GM19351 (cell line): ENCODE data around the gene BHLHE41.
A peak's percentile ranks its signal among the peaks of the same experiment; 100 is the strongest.

Source experiments
- ATAC-seq: cut with Tn5 transposase; IDR thresholded peaks from one replicate; pipeline ENCODE4 v1.9.1; 2021; ENCODE audit warnings: mild to moderate bottlenecking, moderate library complexity; ENCODE audit not compliant: unreplicated experiment

Gene BHLHE41

DNA sequence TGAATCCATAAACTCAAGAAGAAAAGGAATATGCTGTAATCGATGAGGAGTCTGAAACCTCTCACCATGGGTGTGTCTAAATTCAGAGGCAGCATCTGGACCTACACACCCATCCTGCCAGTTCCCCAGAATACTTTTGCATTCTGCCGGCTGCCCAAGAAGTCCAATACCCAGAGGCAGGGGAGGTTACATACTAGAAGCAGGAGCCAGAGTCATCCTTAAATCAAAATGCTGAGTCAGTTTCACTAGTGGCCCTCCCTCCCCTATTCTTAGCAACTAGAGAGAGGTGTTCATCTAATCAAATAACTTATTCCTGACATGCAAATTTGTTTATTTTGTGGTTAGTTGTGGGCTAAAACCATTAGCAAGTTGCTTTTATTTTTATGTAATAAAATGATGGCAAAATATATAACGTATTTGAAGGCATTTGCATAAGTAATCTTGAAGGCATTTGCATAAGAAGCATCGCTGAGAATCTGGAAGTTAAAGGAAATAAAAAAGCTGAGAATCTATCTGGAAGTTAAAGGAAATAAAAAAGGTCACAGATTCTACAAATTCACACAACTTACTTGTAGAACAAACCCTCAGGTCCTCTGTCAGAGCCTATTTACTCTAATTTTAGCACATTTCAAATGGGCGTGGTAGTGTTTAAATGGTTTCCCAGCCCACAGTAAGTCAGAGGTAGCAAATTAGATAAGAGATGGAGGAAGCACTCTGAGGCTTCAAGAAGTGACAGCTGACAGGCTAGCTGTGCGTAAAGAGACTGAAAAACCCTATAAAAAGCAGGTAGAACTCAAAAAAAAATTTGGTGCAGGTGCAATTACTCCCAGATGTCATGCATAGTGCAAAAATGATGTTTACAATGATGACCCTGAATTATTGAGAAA is 7.8 kb downstream of the BHLHE41 start:
- no peak for ATAC-seq

GRCh38 chr12:26114720-26115401 is 10.0 kb downstream of the BHLHE41 start:
- no peak for ATAC-seq

DNA sequence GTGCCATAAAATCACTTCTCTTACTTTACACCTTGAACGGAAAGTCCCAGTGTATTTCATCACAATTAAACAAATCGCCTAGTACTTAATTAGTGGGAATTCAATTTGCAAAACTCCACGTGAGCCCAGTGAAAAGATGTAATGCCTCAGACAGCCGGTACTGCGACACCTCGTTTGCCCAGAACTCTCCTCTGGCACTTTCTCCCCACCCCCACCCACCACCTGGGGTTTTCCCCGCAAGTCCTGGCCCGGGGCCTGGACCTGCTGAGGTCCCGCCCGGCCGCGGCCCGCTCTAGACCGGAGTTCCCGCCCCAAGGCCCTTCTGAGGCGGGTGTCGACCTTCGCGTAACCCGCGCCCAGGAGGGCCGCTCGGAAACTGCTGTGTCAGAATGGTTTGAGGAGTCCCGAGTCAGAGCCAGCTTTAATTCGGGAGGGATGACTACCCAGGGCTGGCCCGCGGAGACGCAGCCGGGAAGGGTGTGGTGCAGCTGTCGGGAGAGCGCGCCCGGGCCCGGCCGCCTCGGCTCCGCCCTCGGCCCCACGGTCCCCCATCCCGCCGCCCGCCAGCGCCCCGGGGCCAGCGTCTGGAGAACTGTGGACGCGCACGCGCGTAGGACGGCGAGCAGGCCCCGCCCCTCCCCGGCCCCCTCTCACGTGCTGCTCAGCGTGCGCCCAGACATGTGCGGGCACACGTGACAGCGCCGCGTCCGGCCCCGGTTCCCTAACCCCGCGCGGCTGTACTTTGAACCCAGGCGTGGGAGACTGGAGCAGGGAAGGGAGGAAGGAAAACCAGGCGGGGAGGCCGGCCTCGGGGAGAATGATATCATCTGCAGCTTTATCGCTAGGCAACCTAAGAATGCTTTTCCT is 10.8 kb downstream of the BHLHE41 start:
- peak; percentile 72 for ATAC-seq

GRCh38 chr12:26113181-26113654 is 11.6 kb downstream of the BHLHE41 start:
- ATAC-seq, result no peak

DNA sequence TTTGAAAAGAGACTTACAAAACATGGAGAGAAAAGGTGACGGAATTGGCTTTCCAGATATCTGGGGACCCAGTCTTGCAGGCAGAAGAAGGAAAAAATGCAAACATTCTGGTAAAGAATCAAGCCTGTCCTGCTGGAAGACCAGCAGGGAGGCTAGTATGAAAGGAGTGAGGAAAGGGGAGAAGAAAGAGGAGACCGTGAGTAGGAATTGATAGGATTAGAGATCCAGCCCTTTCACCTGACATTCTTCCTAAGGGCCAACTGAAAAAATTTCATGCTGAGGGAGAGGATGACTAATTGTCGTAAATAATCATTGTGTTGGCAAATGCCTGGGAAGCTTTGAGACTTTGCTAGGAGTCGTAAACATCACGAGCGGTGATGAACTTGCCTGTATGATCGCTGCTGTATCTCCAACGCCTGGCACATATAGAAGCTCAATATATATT is 12.1 kb downstream of the BHLHE41 start:
- no peak for ATAC-seq

DNA sequence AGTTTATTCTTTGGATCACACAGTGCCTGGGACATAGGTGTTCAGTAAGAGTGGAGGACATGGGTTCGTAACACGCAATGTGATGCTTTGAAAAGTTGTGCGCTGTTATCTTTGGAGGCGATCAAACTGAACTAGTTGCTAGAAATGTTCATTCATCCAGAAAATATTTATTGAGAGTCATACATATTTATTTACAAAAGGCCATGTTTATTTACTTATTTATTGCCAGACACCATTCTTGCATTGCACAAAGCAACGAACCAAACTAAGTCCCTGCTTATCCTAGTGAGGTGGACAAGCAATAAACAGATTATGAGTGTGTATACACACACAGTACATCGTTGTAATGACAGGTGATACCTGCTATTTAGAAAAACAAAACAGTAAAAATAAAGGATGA is 12.6 kb downstream of the BHLHE41 start:
- no peak for ATAC-seq

- ATAC-seq, result no peak
Observed at GRCh38 chr12:26109343-26109881, 15.4 kb downstream of the BHLHE41 start.

DNA sequence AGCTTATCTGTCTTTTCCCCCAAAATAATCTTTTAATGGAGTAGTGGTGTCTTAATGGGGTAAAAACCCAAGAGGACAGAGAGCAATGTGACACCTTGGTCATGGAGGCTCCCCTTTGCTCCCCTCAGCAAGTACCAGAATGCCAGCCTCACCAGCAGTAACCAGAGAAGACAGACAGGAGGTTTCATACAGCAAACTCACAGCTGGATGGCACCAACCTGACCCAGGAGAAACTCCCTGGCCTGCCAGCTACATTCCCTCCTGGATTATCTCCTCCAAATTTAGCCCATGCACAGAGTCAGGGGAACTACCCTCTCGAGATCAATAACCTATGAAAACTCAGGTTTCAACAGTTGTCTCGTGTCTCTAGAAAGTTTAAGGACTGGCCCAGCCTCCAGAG is 15.9 kb downstream of the BHLHE41 start:
- ATAC-seq, result no peak

DNA sequence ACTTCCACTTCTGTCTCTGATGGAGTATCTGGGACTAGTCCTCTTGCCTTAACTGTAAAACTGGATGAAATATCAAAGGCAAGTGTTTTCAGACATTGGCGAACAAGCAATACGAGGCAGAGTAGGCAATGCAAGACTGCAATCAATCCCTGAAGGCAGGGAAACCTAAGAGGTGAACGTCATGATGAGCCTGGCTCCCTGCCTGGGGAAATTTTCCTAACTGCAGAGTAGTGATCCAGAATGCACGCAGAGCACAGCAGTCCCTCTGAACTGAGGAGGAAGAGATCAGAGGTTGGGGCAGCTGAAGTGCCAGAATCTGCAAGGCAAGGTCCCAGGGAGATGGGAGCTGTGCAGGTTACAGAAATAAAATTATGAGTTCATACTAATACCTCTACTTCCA is 18.5 kb downstream of the BHLHE41 start:
- no peak for ATAC-seq

GRCh38 chr12:26102953-26103352 is 21.9 kb downstream of the BHLHE41 start:
- ATAC-seq, result no peak

- ATAC-seq, result no peak
Observed at GRCh38 chr12:26101763-26102162, 23.1 kb downstream of the BHLHE41 start.

DNA sequence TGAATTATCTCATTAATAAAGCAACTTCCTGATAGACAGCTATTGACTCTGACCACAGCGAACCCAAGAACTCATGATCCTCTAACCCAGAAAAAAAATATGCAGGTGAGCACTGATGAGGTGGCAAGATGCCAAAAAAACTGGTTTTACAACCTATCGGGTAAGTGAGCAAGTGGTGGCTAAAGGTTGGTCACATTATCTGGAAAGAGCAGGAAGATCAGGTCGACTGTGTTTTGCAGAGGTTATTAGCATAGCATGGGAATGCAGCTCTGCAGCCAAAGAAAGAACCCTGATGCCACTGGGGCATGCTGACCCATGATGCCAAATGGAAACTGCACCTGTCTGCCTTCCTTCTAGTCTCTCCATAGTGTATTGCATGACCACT is 23.5 kb downstream of the BHLHE41 start:
- ATAC-seq, result no peak

GRCh38 chr12:26100666-26101349 is 24.0 kb downstream of the BHLHE41 start:
- no peak for ATAC-seq

GRCh38 chr12:26097046-26097878 is 27.6 kb downstream of the BHLHE41 start:
- ATAC-seq, result peak; percentile 87

- ATAC-seq, result no peak
Observed at GRCh38 chr12:26096036-26096435, 28.8 kb downstream of the BHLHE41 start.

- no peak for ATAC-seq
Observed at GRCh38 chr12:26095186-26095585, 29.7 kb downstream of the BHLHE41 start.

DNA sequence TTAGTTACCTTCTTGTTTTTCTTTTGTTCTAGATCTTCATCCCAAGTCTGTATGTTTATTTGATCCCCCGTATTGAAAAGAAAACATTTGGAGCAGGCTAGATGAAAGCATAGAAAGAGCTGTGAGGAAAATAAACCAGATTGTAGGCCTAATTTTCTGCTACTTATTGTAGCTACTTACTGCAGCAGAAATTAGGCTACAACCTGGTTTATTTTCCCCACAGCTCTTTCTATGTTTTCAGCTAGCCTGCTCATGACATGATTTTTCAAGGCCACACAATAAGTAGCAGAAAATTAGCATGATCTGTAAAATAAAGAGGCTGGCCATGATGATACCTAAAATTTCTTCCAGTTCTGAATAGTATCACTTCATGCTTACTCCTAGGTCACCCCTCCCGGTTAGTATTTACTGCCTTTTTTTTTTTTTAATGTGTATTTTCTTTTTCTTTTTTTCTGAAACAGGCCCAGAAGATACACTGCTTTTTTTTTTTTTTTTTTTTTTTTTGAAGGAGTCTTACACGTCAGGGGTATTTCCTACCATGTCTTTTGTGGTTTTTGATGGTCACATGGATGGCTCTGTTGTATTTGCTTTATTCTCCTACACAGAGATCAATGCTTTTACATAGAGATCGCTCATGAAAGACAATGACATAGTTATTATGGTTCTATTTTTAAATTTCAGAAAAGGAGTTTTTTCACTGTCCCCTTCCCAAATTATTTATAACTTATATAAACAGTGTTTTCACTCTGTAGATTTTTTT is 32.3 kb downstream of the BHLHE41 start:
- ATAC-seq, result no peak

DNA sequence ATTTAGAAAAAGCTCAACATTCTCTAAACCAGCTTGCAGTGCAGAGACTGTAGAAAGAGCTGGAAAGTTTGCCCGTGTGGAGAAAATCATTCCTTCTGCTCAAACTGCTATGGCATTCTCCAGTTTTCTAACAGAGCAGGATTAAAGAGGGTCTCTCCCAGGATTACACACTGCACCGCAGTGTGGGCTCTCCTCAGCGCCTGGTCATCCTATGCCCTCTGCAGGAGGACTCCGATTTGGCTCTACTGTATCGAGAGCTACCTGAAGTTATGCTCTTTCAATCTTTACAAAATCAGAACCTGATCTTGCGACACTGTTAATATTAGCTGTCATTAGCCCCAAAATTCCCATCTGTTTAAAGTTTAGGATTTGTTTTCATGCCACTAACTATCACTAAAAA is 33.0 kb downstream of the BHLHE41 start:
- ATAC-seq, result no peak
